Neuronal stem cell (in vitro differentiated cells): ENCODE results near the gene TSSK6. TPM values are rescaled to one million over a fixed set of nuclear protein-coding genes. Genes with fewer than 3 reads are reported as not detected.

ENCODE experiments used
- DNase-seq: peaks from one replicate; pipeline ENCODE4 v3.0.0-alpha.2; 2013; ENCODE audit warnings: low spot score
- H2AFZ ChIP-seq: one replicate; pipeline ENCODE4 v1.6.1; 2013; ENCODE audit warnings: mild to moderate bottlenecking, low read length, inconsistent platforms
- H2AK5ac ChIP-seq: 2 replicates; pipeline ENCODE4 v1.6.1; 2013; ENCODE audit warnings: low read depth, mild to moderate bottlenecking, inconsistent platforms, low read length, moderate library complexity, mixed read lengths
- H2BK120ac ChIP-seq: 2 replicates; pipeline ENCODE4 v1.6.1; 2013; ENCODE audit warnings: low read depth, mild to moderate bottlenecking, inconsistent platforms, low read length, moderate library complexity, mixed read lengths
- H2BK12ac ChIP-seq: one replicate; pipeline ENCODE4 v1.6.1; 2013; ENCODE audit warnings: low read length, inconsistent platforms
- H2BK15ac ChIP-seq: 2 replicates; pipeline ENCODE4 v1.6.1; 2013; ENCODE audit warnings: mild to moderate bottlenecking, low read length, inconsistent platforms, mixed read lengths
- H2BK5ac ChIP-seq: one replicate; pipeline ENCODE4 v1.6.1; 2013; ENCODE audit warnings: inconsistent platforms, mild to moderate bottlenecking, low read length, moderate library complexity
- H3K14ac ChIP-seq: one replicate; pipeline ENCODE4 v1.6.1; 2013; ENCODE audit warnings: low read length, inconsistent platforms
- H3K18ac ChIP-seq: 2 replicates; pipeline ENCODE4 v1.6.1; 2013; ENCODE audit warnings: low read length, inconsistent platforms
- H3K23ac ChIP-seq: 2 replicates; pipeline ENCODE4 v1.6.1; 2013; ENCODE audit warnings: low read depth, mild to moderate bottlenecking, mixed read lengths, low read length, inconsistent platforms; ENCODE audit not compliant: poor library complexity
- H3K27ac ChIP-seq: replicated peaks from 3 replicates; pipeline ENCODE4 v1.5.1; 2013; ENCODE audit warnings: low read length, inconsistent platforms
- H3K27me3 ChIP-seq, 3 experiments: 2 replicates each; pipeline ENCODE4 v1.6.1; 2013; ENCODE audit warnings: low read length in 3 of 3, mild to moderate bottlenecking in 2 of 3, inconsistent platforms in 1 of 3, low read depth in 1 of 3, mixed read lengths in 1 of 3, moderate library complexity in 1 of 3; ENCODE audit not compliant: control insufficient read depth in 3 of 3, insufficient read depth in 3 of 3
- H3K36me3 ChIP-seq, 2 donors: replicated peaks in 1 of 2; 2 replicates each; pipeline ENCODE4 v1.6.1; 2013; ENCODE audit warnings: low read length in 2 of 2; ENCODE audit not compliant: control insufficient read depth in 2 of 2, insufficient read depth in 2 of 2
- H3K4ac ChIP-seq: 2 replicates; pipeline ENCODE4 v1.6.1; 2013; ENCODE audit warnings: inconsistent platforms, mild to moderate bottlenecking, low read length, moderate library complexity
- H3K4me1 ChIP-seq, 2 donors: 1 replicate in 1 of 2; 2 replicates in 1 of 2; pipeline ENCODE4 v1.6.1; 2013; ENCODE audit warnings: low read length in 2 of 2, low read depth in 1 of 2; ENCODE audit not compliant: control insufficient read depth in 2 of 2, insufficient read depth in 1 of 2
- H3K4me2 ChIP-seq: one replicate; pipeline ENCODE4 v1.6.1; 2013; ENCODE audit warnings: mild to moderate bottlenecking, low read length, inconsistent platforms; ENCODE audit not compliant: insufficient read depth, poor library complexity, severe bottlenecking
- H3K4me3 ChIP-seq, 2 donors: 2 replicates each; pipeline ENCODE4 v1.5.1; 2013; ENCODE audit warnings: low read length in 2 of 2, mild to moderate bottlenecking in 2 of 2, inconsistent platforms in 1 of 2, moderate library complexity in 1 of 2
- H3K79me1 ChIP-seq: one replicate; pipeline ENCODE4 v1.6.1; 2013; ENCODE audit warnings: low read depth, mild to moderate bottlenecking, inconsistent platforms, low read length, moderate library complexity
- H3K9ac ChIP-seq: one replicate; pipeline ENCODE4 v1.6.1; 2013; ENCODE audit warnings: mild to moderate bottlenecking, low read depth, low read length, inconsistent platforms; ENCODE audit not compliant: poor library complexity
- H3K9me3 ChIP-seq, 2 donors: replicated peaks in 1 of 2; 2 replicates each; pipeline versions ENCODE3 to v1.6.1; 2013; ENCODE audit warnings: low read length in 2 of 2, mild to moderate bottlenecking in 2 of 2, inconsistent platforms in 1 of 2, low read depth in 1 of 2, mixed read lengths in 1 of 2, moderate library complexity in 1 of 2; ENCODE audit not compliant: control insufficient read depth in 2 of 2, insufficient read depth in 1 of 2
- H4K8ac ChIP-seq: one replicate; pipeline ENCODE4 v1.6.1; 2013; ENCODE audit warnings: low read depth, mild to moderate bottlenecking, inconsistent platforms, low read length, moderate library complexity
- H4K91ac ChIP-seq: one replicate; pipeline ENCODE4 v1.6.1; 2013; ENCODE audit warnings: low read length, low read depth, mild to moderate bottlenecking, inconsistent platforms; ENCODE audit not compliant: poor library complexity
- WGBS, 2 donors: extraction: QIAGEN DNeasy Blood & Tissue Kit; methylation state at CpG; one replicate each; pipeline ENCODE4 v1.1.7; 2013; ENCODE audit warnings: missing lambda C conversion rate in 2 of 2, mixed read lengths in 1 of 2; ENCODE audit not compliant: insufficient read length in 2 of 2, insufficient replicate concordance in 1 of 2; ENCODE audit errors: extremely low coverage in 2 of 2; 5-methylcytosine and 5-hydroxymethylcytosine counted together
- polyA plus RNA-seq, 2 experiments: library from polyadenylated mRNA; stranded (reverse); fragments of 200-250 nt; gene quantifications; one replicate each; pipeline ENCODE4 v1.2.3, GENCODE V29; 2013

Gene TSSK6
- polyA plus RNA-seq (2013, experiment 1 of 2) = 2.3 TPM
- polyA plus RNA-seq (2013, experiment 2 of 2) = 2.2 TPM

DNA sequence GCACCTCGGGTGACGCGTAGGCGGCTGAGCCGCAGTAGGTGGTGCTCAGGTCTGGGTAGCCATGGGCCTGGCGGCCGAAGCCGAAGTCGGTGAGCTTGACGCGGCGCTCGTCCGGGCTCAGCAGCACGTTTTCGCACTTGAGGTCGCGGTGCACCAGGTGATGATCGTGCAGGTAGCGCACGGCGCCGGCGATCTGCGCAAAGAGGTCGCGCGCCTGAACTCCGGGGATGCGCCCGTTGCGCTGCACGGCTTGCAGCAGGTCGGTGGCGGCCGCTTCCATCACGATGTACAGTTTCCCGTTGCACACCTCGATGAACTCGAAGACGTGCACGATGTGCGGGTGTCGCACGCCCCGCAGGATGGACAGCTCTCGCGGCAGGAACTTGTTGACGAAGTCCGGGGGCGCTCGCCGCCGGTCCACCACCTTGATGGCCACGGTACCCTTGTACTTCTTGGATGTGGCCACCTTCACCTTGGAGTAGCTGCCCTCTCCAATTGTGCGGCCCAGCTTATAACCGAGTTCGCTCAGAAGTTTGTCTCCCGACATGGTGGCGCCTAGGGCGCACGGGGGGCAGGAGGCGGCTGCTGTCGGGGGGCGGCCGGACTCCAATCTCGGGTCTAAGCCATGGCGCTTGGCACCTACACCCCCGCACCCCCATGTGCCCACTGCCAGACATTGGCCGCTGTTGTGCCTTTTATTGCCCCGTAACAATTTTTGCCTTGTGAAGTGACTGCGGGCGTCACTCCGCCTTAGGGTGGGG is at the start of gene TSSK6:
TSSK6 (minus strand) TSS at position 668 of the 761 bp plus-strand sequence; CDS start at position 547, 121 bp downstream.
- peak within 1 kb of the TSS; percentile 95 for H3K23ac ChIP-seq

DNA sequence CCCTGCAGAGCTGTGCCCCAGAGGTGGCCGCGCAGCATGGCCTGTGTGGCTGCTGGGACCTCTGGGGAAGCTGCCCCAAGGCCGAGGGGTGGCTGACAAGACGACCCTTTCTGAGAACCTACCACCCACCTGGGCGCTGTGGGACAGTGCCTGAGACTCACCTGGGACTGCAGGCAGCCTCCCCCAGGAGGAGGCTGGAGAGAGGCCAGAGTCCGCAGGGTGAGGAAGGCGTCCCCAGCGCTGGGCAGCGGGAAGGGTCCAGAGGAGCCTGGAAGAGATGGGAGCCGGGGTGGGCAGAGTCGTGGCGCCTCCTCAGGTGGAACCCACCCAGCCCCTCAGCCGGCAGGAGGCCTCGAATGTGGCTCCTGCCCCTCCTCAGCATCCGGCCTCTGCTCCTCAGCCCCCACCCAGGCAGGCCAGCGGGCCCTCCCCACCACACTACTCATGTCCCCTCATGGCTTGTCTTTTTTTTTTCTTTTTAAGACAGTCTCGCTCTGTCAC is 48.0 kb upstream of the TSSK6 start:
- H3K9ac ChIP-seq = peak overlapping the region; percentile 60
- DNase-seq = no peak
- H2BK120ac ChIP-seq = no peak overlapping the region
- no peak overlapping the region for H3K4me3 ChIP-seq
- peaks cover 3 to 19% of the 10 kb centered on the region in 2 donors for H3K36me3 ChIP-seq
- no peaks in the 10 kb centered on the region for H3K27me3 ChIP-seq
- H3K23ac ChIP-seq = peak overlapping the region; percentile 85
- peak overlapping the region; percentile 54 for H2AK5ac ChIP-seq
- no peak overlapping the region for H2BK5ac ChIP-seq
- no peak overlapping the region for H2AFZ ChIP-seq
- H2BK15ac ChIP-seq = no peak overlapping the region
- no peak overlapping the region for H3K4me2 ChIP-seq
- H3K79me1 ChIP-seq = peaks cover 3% of the 10 kb centered on the region
- no CpG with 5 or more reads among the region's 17 CpGs for WGBS, 2 donors
- H3K27ac ChIP-seq = no peak overlapping the region
- H4K91ac ChIP-seq = no peak overlapping the region
- H4K8ac ChIP-seq = no peak overlapping the region
- peak overlapping the region; percentile 84 for H3K4ac ChIP-seq
- no peak overlapping the region for H2BK12ac ChIP-seq
- H3K9me3 ChIP-seq = peaks cover 0 to 2% of the 10 kb centered on the region in 2 donors
- H3K14ac ChIP-seq = peak overlapping the region; percentile 38
- peak overlapping the region; percentile 57 for H3K18ac ChIP-seq
- no peaks in the 10 kb centered on the region for H3K4me1 ChIP-seq

More for the DNA sequence above, at the start of gene TSSK6:
- H3K4me1 ChIP-seq = peaks cover 3 to 4% of the 10 kb centered on the region in 2 donors
- peak within 1 kb of the TSS; percentile 80 to 99 for H3K4me3 ChIP-seq
- H3K79me1 ChIP-seq = peaks cover 8% of the 10 kb centered on the region
- peak within 1 kb of the TSS; percentile 72 for H3K4me2 ChIP-seq
- H4K8ac ChIP-seq = peak within 1 kb of the TSS; percentile 92
- H3K9ac ChIP-seq = peak within 1 kb of the TSS; percentile 82
- peak within 1 kb of the TSS; percentile 90 for H2AK5ac ChIP-seq
- H3K14ac ChIP-seq = peak within 1 kb of the TSS; percentile 38
- peak within 1 kb of the TSS; percentile 7 for H2BK120ac ChIP-seq
- peaks cover 7 to 25% of the 10 kb centered on the region in 2 donors for H3K36me3 ChIP-seq
- no peak within 1 kb of the TSS for H2BK12ac ChIP-seq
- peaks cover 5% of the 10 kb centered on the region in 2 donors for H3K9me3 ChIP-seq
- H3K27ac ChIP-seq = no peak within 1 kb of the TSS
- peak within 1 kb of the TSS; percentile 66 for H2BK5ac ChIP-seq
- peak within 1 kb of the TSS; percentile 69 for H3K18ac ChIP-seq
- no CpG with 5 or more reads among the region's 74 CpGs for WGBS, 2 donors
- peak within 1 kb of the TSS; percentile 93 for H2AFZ ChIP-seq
- H2BK15ac ChIP-seq = no peak within 1 kb of the TSS
- H3K27me3 ChIP-seq = no peaks in the 10 kb centered on the region
- no peak for DNase-seq
- no peak within 1 kb of the TSS for H3K4ac ChIP-seq
- H4K91ac ChIP-seq = no peak within 1 kb of the TSS

DNA sequence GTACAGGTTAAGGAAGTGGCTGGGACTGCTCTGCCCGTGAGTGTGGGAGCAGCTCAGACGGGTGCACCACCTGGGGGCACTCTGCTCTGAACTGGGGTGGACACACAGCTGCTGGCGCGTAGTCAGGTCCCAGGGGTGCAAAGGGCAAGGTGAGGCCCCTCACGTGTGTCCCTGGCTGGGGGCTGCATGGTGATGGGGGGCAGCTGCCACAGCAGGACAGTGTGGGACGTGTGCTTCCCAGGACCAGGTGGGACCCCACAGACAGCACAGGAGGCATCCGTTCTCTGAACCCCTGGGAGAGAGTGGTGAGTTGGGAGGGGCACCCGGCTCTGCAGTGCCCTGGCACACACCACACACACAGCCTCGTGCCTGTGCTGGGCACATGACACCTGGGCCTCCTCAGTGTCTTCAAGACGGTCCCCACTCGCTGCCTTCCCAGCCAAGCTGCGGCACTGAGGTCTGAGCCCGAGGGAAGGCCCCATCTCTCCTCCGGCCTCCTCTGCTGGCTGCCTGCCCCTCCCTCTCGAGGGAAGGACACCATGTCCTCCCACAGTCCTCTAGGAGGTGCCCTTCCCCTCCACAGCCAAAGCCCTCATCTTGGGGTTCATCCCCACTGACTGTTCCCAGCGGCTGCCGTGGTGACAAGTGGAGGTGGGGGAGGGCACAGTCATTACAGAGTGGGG is 47.5 kb upstream of the TSSK6 start:
- Histone ChIP-seq H3K27me3 (no peaks in the 10 kb centered on the region), H2BK5ac (peak overlapping the region; percentile 68)

More for the DNA sequence above, 47.5 kb upstream of the TSSK6 start:
- Histone ChIP-seq H2BK120ac (no peak overlapping the region), H3K4me3 (no peak overlapping the region), H4K91ac (no peak overlapping the region), H3K79me1 (peaks cover 3% of the 10 kb centered on the region), H2AFZ (no peak overlapping the region), H3K27ac (no peak overlapping the region), H3K9me3 (peaks cover 0 to 2% of the 10 kb centered on the region in 2 donors), H2BK15ac (no peak overlapping the region), H3K4me1 (no peaks in the 10 kb centered on the region), H3K4me2 (no peak overlapping the region), H3K9ac (peak overlapping the region; percentile 60), H4K8ac (no peak overlapping the region), H3K18ac (peak overlapping the region; percentile 57), H3K14ac (peak overlapping the region; percentile 38), H2AK5ac (peak overlapping the region; percentile 54), H3K36me3 (peaks cover 3 to 19% of the 10 kb centered on the region in 2 donors), H3K23ac (peak overlapping the region; percentile 85), H2BK12ac (peak overlapping the region; percentile 75), H3K4ac (peak overlapping the region; percentile 84)
- no peak for DNase-seq
- WGBS, 2 donors = no CpG with 5 or more reads among the region's 17 CpGs
